ENCODE measurements around the gene ZNF235.

Gene ZNF235

GRCh38 chr19:44306283-44306682 is 1.5 kb upstream of the ZNF235 start:
- Histone ChIP-seq H3K27ac (ENCODE audit: low read depth, low read length) (no peak overlapping the region), H3K79me2 (ENCODE audit: insufficient read depth, low read length) (peaks cover 8% of the 10 kb centered on the region; the same call in 1 of the 2 replicates), H3K9me2 (replicated peaks; ENCODE audit: insufficient read depth, low read length) (no peaks in the 10 kb centered on the region), H2AFZ (ENCODE audit: low read depth, low read length, severe bottlenecking) (no peak overlapping the region), H4K20me1 (ENCODE audit: low read depth, low read length) (no peaks in the 10 kb centered on the region), H3F3A (ENCODE audit: insufficient read depth) (no peaks in the 10 kb centered on the region), H3K9me3 (ENCODE audit: insufficient read depth, low read length) (no peaks in the 10 kb centered on the region), H3K27me3 (ENCODE audit: low read length) (no peaks in the 10 kb centered on the region), H3K36me3 (ENCODE audit: low read length) (peaks cover 5% of the 10 kb centered on the region; the same call in 1 of the 2 replicates), H3K9ac (ENCODE audit: low read length) (no peak overlapping the region), H3K4me2 (ENCODE audit: low read depth, low read length, poor library complexity, severe bottlenecking) (no peak overlapping the region), H3K4me3 (ENCODE audit: insufficient read depth, low read length, poor library complexity, severe bottlenecking) (no peak overlapping the region)
- TF ChIP-seq EZH2phosphoT487 (conservative IDR thresholded peaks at IDR 0.05; ENCODE audit: low read length) (no peak), CTCF (IDR thresholded peaks at IDR 0.05; ENCODE audit: insufficient read depth, low read length, poor library complexity, severe bottlenecking) (no peak)

GRCh38 chr19:44305457-44305856 is 632 bp upstream of the ZNF235 start:
- Histone ChIP-seq H3K27ac (ENCODE audit: low read depth, low read length) (no peak overlapping the region), H2AFZ (ENCODE audit: low read depth, low read length, severe bottlenecking) (peak overlapping the region; percentile 90), H3K9me2 (replicated peaks; ENCODE audit: insufficient read depth, low read length) (no peaks in the 10 kb centered on the region), H3K9me3 (ENCODE audit: insufficient read depth, low read length) (no peaks in the 10 kb centered on the region), H3K79me2 (ENCODE audit: insufficient read depth, low read length) (peaks cover 8% of the 10 kb centered on the region; the same call in 1 of the 2 replicates), H3K9ac (ENCODE audit: low read length) (no peak overlapping the region), H4K20me1 (ENCODE audit: low read depth, low read length) (no peaks in the 10 kb centered on the region), H3K4me2 (ENCODE audit: low read depth, low read length, poor library complexity, severe bottlenecking) (peak overlapping the region; percentile 78), H3F3A (ENCODE audit: insufficient read depth) (no peaks in the 10 kb centered on the region), H3K36me3 (ENCODE audit: low read length) (peaks cover 5% of the 10 kb centered on the region; the same call in 1 of the 2 replicates), H3K27me3 (ENCODE audit: low read length) (no peaks in the 10 kb centered on the region), H3K4me3 (ENCODE audit: insufficient read depth, low read length, poor library complexity, severe bottlenecking) (peak overlapping the region; percentile 70)
- no peak for TF ChIP-seq EZH2phosphoT487 (conservative IDR thresholded peaks at IDR 0.05; ENCODE audit: low read length)
- no peak for TF ChIP-seq CTCF (IDR thresholded peaks at IDR 0.05; ENCODE audit: insufficient read depth, low read length, poor library complexity, severe bottlenecking)

- peaks cover 8% of the 10 kb centered on the region; the same call in 1 of the 2 replicates for H3K79me2 ChIP-seq (ENCODE audit: insufficient read depth, low read length)
- H3K9me3 ChIP-seq (ENCODE audit: insufficient read depth, low read length) = no peaks in the 10 kb centered on the region
- H3K9me2 ChIP-seq (replicated peaks; ENCODE audit: insufficient read depth, low read length) = no peaks in the 10 kb centered on the region
- peak overlapping the region; percentile 70 for H3K4me3 ChIP-seq (ENCODE audit: insufficient read depth, low read length, poor library complexity, severe bottlenecking)
- H3K9ac ChIP-seq (ENCODE audit: low read length) = peak overlapping the region; percentile 75
- no peaks in the 10 kb centered on the region for H3K27me3 ChIP-seq (ENCODE audit: low read length)
- no peaks in the 10 kb centered on the region for H4K20me1 ChIP-seq (ENCODE audit: low read depth, low read length)
- peak overlapping the region; percentile 78 for H3K4me2 ChIP-seq (ENCODE audit: low read depth, low read length, poor library complexity, severe bottlenecking)
- no peaks in the 10 kb centered on the region for H3F3A ChIP-seq (ENCODE audit: insufficient read depth)
- no peak overlapping the region for H3K27ac ChIP-seq (ENCODE audit: low read depth, low read length)
- H2AFZ ChIP-seq (ENCODE audit: low read depth, low read length, severe bottlenecking) = peak overlapping the region; percentile 90
- peaks cover 5% of the 10 kb centered on the region; the same call in 1 of the 2 replicates for H3K36me3 ChIP-seq (ENCODE audit: low read length)
- TF ChIP-seq EZH2phosphoT487 (conservative IDR thresholded peaks at IDR 0.05; ENCODE audit: low read length) (no peak), CTCF (IDR thresholded peaks at IDR 0.05; ENCODE audit: insufficient read depth, low read length, poor library complexity, severe bottlenecking) (no peak)
These were observed 753 bp downstream of the ZNF235 start for GRCh38 chr19:44303976-44304568.
